Stimulated activated CD4-positive, alpha-beta T cell treated with anti-CD3 and anti-CD28 coated beads, Interleukin-15, amount 100 ng/mL, for 1 hour (primary cell): ENCODE data around the gene ERVFRD-1.
"Not testable (repeated sequence)": the region's sequence is repeated elsewhere in the genome, so short reads cannot be mapped to it uniquely, and the experiment has no call there.

Source experiments
- DNase-seq, 2 donors: peaks; one replicate each; pipeline ENCODE4 v3.0.0-alpha.2; 2020; ENCODE audit warnings: low read depth in 1 of 2, low spot score in 1 of 2

The ERVFRD-1 gene

DNA sequence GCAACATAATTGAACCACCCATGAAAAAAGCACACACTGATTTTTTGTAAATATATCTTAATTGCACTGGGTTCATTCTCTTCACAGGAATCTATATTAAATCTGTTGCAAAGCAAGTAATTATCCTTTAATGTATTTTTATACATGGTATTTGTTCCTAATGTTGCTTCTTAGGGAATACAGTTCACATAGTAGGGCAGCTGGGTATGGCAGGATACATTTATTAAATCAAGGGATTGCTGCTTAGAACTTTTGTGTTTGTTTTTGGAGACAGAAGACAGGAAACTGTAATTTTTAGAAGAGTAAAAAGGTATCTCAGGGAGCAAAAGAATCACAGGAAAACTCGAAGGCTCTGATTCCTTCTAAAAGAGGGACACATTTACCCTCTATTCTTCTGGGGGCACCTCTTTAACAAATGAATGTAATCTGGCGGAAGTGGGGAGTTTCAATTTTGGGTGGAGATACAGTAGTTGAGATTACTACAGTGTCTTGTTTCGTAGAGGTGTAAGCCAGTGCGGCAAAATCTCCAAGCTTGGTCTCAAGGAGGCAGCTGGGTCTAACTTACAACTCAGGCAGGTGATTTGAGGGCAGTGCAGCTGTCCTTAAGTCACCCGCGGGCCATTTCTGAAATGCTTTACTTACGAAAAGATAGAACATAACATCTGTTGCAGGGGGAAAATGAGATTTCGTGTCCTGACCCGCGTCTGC lies 18.7 kb downstream of the ERVFRD-1 start:
- no peak for DNase-seq

DNA sequence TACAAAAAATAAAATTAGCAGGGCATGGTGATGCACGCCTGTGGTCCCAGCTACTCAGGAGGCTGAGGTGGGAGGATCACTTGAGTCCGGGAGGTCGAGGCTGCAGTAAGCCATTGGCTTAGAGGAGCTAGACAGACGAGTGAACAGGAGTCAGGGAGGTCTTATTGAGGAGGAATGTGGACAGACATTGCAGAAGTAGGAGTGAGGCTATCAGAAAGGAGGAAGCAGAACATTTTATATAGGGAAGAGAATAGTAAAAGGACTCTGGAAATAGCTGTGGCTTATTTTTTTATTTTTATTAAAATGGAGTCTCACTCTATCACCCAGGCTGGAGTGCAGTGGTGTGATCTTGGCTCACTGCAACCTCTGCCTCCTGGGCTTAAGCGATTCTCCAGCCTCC lies 20.4 kb downstream of the ERVFRD-1 start:
- DNase-seq: not testable (repeated sequence)

DNA sequence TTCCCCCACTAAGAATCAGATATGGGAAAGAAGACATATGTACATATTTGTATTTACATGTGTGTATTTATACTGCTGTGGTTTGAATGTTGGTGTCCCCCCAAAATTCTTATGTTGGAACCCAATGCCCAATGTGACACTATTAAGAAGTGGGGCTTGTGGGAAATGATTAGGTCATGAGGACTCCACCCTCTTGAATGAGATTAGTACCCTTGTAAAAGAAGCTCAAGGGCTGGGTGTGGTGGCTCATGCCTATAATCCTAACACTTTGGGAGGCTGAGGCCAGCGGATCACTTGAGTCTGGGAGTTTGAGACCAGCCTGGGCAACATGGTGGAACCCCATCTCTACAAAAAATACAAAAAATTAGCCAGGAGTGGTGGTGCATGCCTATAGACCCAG lies 21.8 kb downstream of the ERVFRD-1 start:
- no peak for DNase-seq

DNA sequence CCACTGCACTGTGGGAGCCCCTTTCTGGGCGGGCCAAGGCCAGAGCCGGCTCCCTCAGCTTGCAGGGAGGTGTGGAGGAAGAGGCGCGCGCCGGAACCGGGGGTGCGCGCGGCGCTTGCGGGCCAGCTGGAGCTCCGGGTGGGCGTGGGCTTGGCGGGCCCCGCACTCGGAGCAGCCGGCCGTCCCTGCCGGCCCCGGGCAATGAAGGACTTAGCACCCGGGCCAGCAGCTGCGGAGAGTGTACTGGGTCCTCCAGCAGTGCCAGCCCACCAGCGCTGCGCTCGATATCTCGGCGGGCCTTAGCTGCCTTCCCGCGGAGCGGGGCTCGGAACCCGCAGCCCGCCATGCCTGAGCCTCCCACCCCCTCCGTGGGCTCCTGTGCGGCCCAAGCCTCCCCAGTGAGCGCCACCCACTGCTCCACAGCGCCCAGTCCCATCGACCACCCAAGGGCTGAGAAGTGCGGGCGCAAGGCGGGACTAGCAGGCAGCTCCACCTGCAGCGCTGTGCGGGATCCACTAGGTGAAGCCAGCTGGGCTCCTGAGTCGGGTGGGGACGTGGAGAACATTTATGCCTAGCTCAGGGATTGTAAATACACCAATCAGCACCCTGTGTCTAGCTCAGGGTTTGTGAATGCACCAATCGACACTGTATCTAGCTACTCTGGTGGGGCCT lies 24.2 kb downstream of the ERVFRD-1 start:
- DNase-seq: not testable (repeated sequence)

DNA sequence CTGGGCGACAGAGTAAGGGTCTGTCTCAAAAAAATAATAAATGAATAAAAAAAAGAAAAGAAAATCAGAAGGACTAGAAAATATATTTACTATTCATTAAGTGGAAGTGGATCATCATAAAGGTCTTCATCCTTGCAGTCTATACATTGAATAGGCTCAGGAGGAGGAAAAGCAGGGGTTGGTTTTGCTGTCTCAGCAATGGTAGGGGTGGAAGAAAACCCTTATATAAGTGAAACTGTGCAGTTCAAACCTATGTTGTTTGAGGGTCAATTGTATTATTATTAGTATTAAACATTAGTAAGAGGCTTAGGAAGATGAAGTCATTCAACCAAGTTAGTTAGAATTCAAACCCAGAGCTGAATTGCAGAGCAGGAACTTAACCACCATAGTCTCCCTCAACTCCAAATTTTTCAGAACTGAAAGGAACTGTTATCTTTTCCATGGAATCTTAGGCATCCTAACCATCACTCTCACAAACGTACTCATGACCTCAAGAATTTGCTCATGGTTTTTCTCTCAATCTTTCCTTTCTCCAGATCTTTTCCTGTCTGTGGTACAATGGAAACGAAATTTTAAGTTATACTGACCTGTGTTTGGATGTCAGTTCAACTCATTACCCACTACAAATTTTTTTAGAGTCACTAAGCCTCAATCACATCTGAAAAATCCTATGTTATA lies 25.6 kb downstream of the ERVFRD-1 start:
- no peak for DNase-seq

DNA sequence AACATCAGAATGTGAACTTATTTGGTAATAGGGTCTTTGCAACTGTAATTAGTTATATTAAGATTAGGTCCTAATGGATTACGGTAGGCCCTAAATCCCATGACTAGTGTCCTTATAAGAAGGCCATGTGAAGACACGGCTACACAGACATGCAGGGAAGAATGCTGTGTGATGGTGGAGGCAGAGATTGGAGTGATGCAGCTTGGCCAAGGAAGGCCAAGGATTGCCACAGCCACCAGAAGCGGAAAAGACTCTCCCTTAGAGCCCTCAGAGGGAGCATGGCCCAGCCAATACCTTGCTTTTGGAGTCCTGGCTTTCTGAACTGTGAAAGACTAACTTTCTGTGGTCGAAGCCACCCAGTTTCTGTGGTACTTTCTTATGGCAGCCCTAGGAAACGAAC lies 27.6 kb downstream of the ERVFRD-1 start:
- DNase-seq: no peak

DNA sequence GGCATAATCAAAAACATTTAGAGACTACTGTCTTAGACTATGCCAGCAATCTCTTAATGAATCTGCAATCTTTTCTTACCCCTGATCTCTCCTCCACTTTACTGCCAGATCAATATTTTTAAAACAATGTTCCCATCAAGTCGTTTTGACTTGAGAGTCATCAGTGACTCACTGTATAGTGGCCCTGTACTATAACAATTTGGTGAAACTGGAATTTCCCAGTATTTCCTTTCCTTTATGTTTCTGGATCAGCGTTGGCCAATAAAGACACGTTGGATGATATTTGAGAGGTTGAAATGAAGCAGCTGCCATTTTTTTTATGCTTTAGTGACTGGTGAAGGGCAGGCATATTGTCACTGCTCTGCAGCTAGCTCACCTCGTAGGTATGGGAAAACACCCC lies 28.0 kb downstream of the ERVFRD-1 start:
- DNase-seq: no peak

DNA sequence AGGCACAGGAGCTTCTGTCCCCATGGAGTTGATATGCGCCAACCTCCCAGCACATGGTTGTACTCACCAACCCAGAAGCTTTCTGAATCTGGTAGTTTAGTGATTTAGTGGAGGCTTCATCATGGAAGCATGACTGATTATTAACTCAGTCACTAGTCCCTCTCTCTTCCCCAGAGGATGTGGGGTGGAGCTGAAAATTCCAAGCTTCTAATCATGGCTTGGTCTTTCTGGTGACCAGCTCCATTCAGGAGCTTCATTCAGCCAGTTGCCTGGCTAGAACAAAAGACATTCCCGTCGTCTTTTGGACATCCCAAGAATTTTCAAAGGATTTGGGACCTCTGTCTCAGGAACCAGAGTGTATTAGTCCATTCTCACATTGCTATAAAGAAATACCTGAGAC lies 31.2 kb downstream of the ERVFRD-1 start:
- no peak for DNase-seq

DNA sequence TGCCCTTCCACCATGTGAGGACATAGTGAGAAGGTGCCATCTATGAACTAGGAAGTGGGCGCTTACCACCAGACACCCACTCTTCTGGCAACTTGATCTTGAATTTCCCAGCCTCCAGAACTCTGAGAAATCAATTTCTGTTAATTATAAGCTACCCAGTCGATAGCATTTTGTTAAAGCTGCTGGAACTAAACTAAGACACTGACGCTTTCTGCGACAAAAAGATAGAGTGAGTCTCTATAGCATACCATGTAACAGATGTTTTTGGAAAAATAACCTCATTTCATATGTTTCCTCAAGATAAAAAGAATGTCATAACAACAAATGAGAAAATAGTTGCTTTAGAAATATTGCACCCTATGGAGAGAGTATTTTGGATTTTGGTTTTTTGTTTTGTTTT lies 33.3 kb downstream of the ERVFRD-1 start:
- DNase-seq: no peak

DNA sequence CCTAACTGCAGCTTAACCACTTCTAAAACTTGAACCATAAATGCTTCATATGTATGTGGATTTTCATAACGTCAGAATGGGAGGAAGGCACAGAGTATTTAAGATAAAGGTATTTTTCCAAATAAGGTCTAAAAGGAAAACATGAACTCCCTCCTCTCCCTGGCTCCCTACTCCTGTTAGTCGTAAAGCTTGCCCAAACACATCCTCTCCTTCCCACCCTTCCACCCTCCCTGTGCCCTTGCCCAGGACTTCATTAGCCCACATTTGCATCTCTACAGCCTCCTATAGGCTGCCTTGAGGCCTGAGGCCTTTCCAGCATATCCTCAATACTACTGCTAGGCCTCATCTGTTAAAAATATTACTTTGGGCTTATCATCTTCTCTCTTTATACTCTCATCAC lies 35.0 kb downstream of the ERVFRD-1 start:
- no peak for DNase-seq

DNA sequence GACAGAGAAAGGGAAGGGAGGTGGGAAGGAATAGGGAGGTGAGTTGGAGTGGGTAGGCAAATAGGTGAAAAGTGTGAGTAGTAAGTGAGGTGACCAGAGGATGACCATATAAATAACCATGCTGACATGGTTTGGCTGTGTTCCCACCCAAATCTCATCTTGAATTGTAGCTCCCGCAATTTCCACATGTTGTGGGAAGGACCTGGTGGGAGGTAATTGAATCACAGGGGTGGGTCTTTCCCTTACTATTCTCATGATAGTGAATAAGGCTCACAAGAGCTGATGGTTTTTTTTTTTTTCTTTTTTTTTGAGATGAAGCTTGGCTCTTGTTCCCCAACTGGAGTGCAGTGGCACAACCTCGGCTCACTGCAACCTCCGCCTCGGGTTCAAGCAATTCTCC lies 39.4 kb downstream of the ERVFRD-1 start:
- no peak for DNase-seq

DNA sequence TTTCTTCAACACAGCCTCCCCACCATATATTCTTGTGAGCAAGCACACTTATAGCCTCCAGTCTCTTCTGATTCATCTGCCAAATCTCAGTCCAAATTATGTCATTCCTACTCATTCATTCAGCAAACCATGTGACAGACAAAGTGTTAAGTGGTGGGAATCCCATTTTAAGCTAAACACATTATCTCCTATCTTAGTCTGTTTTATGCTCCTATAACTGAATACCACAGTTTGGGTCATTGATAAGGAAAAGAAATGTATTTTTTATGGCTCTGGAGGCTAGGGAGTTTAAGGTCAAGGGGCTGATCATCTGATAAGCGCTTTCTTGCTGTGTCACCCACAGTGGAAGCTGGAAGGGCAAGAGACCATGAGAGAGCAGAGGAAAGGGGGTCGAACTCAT lies 41.8 kb downstream of the ERVFRD-1 start:
- DNase-seq: no peak

DNA sequence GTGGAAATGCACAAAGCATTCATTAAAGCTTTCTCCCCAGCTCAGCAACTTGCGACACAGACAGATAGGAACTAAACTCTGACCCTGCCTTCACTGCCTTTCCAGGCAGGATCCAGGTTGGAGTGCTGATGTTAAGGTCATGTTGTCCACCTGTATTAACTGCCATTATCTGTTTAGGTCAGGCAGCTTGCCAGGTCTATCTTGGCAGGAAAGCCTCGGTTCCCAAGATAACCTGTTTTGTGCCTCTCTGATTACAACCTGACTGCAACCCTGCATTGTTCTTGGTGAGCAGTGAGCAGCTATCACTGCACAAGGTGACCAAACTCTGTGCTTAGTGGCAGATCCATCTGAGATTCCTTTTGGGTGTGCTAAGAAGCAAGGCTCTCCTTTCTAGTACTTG lies 44.2 kb downstream of the ERVFRD-1 start:
- DNase-seq: no peak

DNA sequence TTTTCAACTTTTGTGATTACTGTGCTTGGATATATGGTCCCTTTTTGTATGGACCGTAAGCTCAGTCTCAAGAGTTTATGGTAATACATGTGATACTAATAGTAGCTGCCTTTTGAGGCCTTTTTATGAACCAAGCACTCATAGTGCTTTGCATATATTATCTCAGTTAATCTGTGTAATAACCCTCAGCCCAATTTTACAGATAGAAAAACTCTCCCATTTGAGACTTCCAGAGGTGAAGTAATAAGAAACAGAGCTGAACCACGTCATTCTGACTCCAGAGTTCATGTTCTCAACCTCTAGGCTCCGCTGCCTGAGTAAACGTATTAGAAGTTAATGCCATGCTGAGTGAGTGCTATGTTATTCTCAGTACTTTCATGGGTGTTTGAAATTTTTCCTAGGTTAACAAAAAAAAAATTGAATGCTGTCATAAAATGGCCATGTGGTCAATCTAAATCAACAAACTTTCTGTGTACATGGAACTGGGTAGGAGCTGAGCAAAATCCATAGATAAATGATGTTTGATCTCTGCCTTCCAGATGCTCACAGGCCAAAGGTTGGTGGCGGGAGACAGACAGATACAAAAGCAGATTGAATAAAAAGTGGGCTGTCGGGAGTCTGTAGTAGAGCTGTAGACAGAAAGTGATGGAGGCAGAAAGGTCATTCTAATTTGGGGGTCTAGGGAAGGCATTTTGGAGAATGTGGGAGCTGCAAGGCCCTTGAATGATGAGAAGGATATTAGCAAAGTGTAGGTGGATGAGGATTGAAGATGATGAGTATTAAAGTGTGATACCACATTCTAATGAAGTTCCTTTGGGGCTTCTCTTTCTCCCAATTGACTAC lies 44.8 kb downstream of the ERVFRD-1 start:
- DNase-seq: no peak

DNA sequence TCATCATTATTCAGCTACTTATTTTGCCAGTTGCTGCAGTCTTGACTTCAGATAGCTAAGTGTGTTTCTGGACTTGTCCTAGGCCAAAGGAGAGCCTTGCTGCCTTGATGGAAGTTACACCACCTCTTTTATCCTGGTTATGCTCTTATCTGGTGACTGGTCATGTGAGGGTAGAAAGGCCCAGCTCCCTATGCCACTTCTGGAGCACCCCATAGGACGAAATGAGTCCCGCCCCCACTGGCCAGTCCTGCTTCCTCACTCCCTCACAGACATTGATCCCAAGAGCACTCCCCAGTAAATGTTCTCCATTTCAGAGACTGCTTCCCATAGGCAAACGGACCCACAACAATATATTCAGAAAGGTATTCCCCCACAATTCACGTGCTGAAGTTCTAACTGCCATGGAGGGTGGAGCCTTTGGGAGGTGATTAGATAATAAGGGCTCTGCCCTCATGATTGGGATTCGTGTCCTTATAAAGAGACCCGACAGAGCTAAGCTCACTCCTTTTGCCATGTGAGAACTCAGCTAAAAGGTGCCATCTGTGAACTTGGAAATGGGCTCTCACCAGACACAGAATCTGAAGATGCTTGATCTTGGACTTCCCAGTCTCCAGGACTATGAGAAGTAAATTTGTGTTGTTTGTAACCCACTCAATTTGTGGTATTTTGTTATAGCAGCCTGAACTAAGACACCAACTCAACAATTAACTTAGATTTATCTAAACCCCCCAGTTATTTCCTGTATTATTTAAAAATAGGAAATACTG lies 45.9 kb downstream of the ERVFRD-1 start:
- no peak for DNase-seq

DNA sequence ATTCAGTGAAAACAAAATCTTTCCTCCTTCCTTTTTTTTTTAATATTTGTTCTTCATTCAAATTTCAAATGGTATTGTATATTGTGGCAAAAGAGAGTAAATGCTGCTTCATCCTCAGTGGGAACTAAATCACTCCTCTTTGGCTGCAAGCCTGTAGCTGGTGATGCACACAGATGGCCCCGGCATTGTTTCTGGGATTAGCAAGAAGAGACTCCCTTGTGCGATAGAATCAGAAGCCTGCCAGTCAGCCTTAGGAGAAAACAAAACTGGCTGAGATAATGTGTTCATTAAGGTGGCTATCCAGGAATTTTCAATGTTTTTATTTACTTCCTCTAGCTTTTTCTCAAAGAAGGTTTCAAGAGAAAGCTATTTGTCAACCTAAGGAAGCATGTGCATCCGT lies 46.7 kb downstream of the ERVFRD-1 start:
- no peak for DNase-seq

DNA sequence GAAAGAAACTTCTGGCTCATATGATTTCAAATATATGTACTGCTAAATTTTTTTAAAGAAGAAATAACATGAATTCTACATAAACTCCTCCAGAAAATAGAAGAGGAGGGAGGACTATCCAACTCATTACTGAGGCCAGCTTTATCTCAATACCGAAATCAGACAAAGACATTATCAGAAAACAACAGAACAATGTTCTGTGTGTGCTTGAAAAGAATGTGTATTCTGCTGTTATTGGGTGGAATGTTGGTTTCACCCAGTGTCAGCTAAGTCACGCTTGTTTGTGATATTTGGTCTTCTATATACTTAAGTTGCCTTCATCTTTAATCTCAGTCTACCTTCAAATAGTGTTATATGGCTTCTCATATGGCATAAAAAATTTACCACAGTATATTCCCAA lies 48.8 kb downstream of the ERVFRD-1 start:
- no peak for DNase-seq

DNA sequence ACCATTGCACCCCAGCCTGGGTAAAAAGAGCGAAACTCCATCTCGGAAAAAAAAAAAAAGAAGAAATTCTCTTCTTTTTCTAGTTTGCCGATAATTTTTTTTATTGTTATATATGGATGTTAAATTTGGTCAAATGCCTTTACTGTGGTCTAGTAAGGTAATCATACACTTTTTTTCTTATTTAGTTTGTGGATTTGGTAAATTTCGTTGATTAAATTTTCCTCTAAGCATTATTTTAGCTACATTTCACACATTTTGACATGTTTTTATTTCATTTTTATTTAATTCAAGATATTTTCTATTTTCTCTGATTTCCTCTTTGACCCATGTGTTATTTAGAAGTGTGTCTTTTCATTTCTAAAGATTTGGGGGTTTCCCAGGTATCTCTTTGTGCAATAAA lies 49.4 kb downstream of the ERVFRD-1 start:
- DNase-seq: no peak

DNA sequence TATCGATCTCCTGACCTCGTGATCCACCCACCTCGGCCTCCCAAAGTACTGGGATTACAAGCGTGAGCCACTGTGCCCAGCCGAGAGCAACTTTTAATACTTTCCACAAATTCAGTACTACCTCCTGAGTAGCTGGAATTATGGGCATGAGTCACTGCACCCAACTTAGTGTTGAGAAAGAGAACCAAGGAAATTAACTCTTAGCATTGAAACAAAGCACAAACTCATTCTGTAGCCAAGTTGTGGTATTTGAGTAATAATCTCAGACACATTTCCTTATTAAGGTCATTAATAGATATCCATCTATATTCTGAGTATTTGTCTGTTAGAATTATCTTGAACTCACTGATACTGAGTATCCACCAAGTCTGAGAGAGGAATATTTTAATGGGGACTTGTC lies 53.1 kb downstream of the ERVFRD-1 start:
- no peak for DNase-seq

DNA sequence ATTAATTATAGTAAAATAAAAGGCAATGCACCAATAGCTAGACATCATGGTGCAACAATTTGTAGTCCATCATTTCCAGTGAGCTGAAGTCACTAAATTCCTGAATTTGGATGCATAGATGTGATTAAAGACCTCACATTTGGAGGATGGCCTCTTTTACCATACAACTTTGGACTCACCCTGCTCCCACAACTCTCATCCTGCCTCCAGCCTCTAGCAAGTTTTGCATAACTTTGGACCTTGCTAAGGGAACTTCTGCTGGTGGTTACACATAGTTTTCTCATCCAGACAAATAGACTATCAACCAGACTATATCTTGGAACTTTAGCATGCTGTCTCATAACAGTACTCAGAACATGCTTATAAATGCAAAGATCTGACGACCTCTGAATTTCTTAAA lies 54.7 kb downstream of the ERVFRD-1 start:
- DNase-seq: no peak

DNA sequence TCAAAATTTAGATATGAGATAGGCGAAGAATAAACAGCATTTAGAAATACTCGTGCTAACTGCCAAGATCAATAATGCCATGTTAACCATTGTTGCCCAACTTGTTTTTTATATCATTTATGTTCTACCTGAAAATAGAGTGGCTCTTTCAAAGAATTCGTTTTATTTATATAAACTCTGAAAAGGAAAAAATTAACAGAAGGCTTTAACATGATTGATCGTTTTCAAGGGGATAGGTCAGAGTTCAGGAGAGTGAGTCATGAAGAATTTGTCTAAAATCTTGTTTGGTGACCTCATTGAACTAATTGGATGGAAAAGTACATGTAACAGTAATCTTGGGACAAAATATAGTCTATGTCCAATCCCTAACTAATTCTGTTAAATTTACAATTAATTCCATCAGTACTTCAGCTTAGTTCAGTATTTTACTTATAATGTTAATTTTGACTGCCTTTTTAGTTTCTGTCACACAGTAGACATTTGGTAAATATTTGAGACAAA lies 56.3 kb downstream of the ERVFRD-1 start:
- DNase-seq: no peak
